ENCODE data around the gene ATOH8. TPM values are rescaled to one million over a fixed set of nuclear protein-coding genes. Genes with fewer than 3 reads are reported as not detected.

The ATOH8 gene
- total RNA-seq, 3 donors from 2014 or later, result 1.9 to 8.7 (median 2.8) TPM

DNA sequence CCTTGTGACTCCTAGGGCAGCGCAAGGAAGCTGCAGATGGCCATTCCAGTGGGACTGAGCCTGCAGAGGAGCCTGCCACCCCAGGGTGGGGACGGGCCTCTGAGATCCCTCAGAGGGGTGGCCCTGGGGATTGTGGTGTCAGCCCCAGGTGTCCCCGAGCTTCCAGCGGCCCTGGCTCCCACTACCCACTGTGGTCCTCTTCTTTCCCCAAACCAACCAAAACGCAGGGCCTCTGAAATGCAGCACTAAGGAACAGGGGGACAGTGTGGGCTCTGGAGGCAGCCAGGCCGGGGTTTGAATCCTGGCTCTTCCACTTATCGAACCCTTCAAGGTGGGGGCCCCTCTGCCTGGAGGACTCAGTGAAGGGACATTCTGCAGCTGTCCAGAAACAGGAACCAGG lies 32.7 kb downstream of the ATOH8 start:
- H3K4me1 ChIP-seq (ENCODE audit: low read depth), result no peaks in the 10 kb centered on the region
- intact Hi-C loops (cut with DNase I, micrococcal nuclease), result no loop called here
- ATAC-seq, result no peak
- no peak for DNase-seq
- no peaks in the 10 kb centered on the region for H3K36me3 ChIP-seq (ENCODE audit: low read depth)
- no peaks in the 10 kb centered on the region for H3K9me3 ChIP-seq
- H3K4me3 ChIP-seq, result no peak overlapping the region
- TF ChIP-seq, protein P1, sequence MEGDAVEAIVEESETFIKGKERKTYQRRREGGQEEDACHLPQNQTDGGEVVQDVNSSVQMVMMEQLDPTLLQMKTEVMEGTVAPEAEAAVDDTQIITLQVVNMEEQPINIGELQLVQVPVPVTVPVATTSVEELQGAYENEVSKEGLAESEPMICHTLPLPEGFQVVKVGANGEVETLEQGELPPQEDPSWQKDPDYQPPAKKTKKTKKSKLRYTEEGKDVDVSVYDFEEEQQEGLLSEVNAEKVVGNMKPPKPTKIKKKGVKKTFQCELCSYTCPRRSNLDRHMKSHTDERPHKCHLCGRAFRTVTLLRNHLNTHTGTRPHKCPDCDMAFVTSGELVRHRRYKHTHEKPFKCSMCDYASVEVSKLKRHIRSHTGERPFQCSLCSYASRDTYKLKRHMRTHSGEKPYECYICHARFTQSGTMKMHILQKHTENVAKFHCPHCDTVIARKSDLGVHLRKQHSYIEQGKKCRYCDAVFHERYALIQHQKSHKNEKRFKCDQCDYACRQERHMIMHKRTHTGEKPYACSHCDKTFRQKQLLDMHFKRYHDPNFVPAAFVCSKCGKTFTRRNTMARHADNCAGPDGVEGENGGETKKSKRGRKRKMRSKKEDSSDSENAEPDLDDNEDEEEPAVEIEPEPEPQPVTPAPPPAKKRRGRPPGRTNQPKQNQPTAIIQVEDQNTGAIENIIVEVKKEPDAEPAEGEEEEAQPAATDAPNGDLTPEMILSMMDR (IDR thresholded peaks at IDR 0.05), result no peak

DNA sequence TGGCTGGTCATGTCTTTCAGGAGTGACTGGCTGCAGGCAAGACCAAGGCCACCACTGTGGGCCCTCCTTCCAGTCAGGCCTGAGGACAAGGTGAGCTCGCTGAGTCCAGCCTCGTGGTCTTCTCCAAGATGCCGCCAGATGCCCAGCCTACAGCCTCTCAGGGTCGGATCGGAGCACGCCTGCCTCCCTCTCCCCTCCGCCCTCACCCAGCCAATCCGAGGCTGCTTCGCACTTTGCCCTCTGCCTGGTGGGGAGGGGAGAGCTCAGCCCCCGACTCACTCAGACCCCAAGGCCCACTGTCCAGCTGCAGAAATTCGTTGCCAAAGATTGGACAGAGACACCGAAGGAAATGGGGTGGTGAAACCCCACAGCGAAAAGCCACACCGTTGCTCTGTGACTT lies 33.1 kb downstream of the ATOH8 start:
- no peak for DNase-seq
- H3K4me1 ChIP-seq (ENCODE audit: low read depth), result no peaks in the 10 kb centered on the region
- no peaks in the 10 kb centered on the region for H3K9me3 ChIP-seq
- TF ChIP-seq, protein P1 (IDR thresholded peaks at IDR 0.05), result no peak
- intact Hi-C loops (cut with DNase I, micrococcal nuclease), result no loop called here
- ATAC-seq, result no peak
- H3K36me3 ChIP-seq (ENCODE audit: low read depth), result no peaks in the 10 kb centered on the region
- H3K4me3 ChIP-seq, result no peak overlapping the region

DNA sequence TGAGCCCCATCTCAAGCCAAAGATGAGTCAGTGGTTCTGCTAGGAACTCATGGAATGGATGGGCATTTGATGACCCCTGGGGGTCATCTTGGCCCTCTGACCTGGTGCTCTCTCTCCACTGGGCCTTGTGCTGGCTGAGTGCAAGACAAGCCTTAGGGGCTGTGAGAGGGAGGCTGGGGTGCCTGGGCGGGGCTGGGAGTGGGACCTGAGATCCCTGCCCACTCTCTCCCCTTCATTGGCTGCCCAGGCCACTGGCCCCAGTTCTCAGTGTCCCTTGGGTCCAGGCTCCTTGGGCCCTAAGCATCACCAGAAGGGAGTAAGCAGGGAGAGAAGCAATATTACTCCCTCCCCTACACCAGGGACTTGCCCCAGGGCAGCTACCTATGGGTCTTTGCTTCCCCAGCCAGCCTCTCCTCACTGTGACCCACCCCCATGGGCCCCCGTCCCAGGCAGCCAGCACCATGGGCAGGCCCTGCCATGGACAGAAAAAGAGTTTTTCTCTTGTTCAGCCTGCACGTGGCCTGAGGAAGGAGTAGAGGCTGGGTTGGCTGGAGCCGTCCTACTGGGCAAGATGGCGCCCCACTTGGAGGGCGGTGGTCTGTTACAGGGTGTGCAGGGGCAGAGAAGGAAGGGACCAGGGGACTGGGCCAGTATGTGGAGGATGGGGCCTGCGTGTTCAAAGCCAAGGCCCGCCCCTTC lies 33.6 kb downstream of the ATOH8 start:
- ATAC-seq (no peak), DNase-seq (no peak)
- intact Hi-C loops (cut with DNase I, micrococcal nuclease), result no loop called here
- Histone ChIP-seq H3K36me3 (ENCODE audit: low read depth) (no peaks in the 10 kb centered on the region), H3K9me3 (no peaks in the 10 kb centered on the region), H3K4me3 (no peak overlapping the region), H3K4me1 (ENCODE audit: low read depth) (no peaks in the 10 kb centered on the region)
- TF ChIP-seq, protein P1 (IDR thresholded peaks at IDR 0.05), result no peak

DNA sequence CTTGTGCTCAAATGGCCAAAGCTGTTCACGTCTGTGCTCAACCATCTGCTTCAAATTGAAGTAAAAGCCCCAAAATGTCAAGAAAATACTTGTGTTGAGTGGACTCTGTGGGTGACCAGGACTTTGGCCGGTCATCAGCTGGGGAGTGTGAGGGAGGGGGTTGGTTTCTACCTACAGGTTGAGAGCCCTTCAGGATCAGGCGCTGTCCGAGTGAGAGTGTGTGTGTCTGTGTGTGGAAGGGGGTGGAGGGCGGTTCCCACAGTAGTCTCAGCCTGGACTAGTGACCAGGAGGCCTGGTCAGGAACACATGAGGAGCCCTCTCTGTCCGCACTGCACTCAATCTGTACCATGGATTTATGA lies 34.2 kb downstream of the ATOH8 start:
- DNase-seq, result no peak
- intact Hi-C loops (cut with DNase I, micrococcal nuclease), result no loop called here
- Histone ChIP-seq H3K4me1 (ENCODE audit: low read depth) (no peaks in the 10 kb centered on the region), H3K9me3 (no peaks in the 10 kb centered on the region), H3K4me3 (no peak overlapping the region), H3K36me3 (ENCODE audit: low read depth) (no peaks in the 10 kb centered on the region)
- no peak for ATAC-seq
- TF ChIP-seq, protein P1 (IDR thresholded peaks at IDR 0.05), result no peak

DNA sequence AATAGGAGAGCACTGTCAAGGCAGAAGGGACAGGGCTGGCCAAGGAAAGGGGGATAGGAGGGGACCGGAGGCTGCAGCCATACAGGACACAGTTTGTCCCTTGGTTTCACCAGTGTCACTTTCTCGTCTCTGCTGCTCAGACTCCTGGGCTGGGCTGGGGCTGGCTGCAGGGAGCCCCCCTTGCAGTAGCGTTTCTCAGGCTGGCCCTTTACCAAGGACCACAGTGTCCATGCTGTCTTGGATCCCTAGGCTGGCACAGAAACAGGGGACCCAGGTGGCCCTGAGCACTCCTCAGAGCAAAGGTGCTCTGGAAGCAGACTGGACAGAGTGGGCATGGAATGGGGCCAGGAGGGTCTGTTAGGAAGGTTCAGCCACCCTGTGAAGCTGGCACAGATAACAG lies 34.8 kb downstream of the ATOH8 start:
- intact Hi-C loops (cut with DNase I, micrococcal nuclease), result no loop called here
- Histone ChIP-seq H3K4me1 (ENCODE audit: low read depth) (no peaks in the 10 kb centered on the region), H3K4me3 (no peak overlapping the region), H3K36me3 (ENCODE audit: low read depth) (no peaks in the 10 kb centered on the region), H3K9me3 (no peaks in the 10 kb centered on the region)
- TF ChIP-seq, protein P1 (IDR thresholded peaks at IDR 0.05), result no peak
- no peak for ATAC-seq
- DNase-seq, result no peak

DNA sequence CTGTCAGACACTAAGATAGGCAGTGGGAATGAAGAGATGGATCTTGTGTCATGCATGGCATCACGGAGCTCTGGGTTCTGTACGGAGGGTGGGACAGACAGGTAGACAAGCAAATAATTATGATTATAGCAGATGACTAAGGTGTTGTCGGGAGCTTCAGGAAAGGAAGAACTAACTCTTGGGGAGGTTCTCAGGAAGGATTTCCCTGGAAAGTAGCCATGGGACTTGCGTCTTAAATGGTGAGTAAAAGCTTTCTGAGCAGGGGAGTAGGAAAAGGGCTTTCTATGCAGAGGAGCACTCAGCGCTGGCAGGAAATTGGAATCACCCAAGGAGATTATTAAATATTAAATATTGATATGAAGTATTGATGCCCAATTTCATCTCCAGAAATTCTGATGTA lies 35.5 kb downstream of the ATOH8 start:
- TF ChIP-seq, protein P1 (IDR thresholded peaks at IDR 0.05), result no peak
- Histone ChIP-seq H3K36me3 (ENCODE audit: low read depth) (no peaks in the 10 kb centered on the region), H3K4me3 (no peak overlapping the region), H3K4me1 (ENCODE audit: low read depth) (no peaks in the 10 kb centered on the region), H3K9me3 (no peaks in the 10 kb centered on the region)
- no peak for DNase-seq
- ATAC-seq, result no peak
- intact Hi-C loops (cut with DNase I, micrococcal nuclease), result no loop called here
